T-helper 2 cell treated with Interferon-gamma antibody and Interleukin-4, amounts not matched to agents 100 ng/mL and 5 ng/mL, for 36 hours (primary cell): ENCODE data around the gene GALR3. TPM values are rescaled to one million over a fixed set of nuclear protein-coding genes. Genes with fewer than 3 reads are reported as not detected.
"Not testable (repeated sequence)": the region's sequence is repeated elsewhere in the genome, so short reads cannot be mapped to it uniquely, and the experiment has no call there.

ENCODE experiments used
- intact Hi-C: fragments of 100-400 bp; cut with micrococcal nuclease; formaldehyde crosslinking; loops from one replicate; pipeline ENCODE4 v1.15.1; 2023
- total RNA-seq: library from RNA; stranded (reverse); gene quantifications from 2 replicates; pipeline ENCODE4 v1.2.3, GENCODE V29; 2022

GALR3 gene
- total RNA-seq, result not detected in 2 replicates

DNA sequence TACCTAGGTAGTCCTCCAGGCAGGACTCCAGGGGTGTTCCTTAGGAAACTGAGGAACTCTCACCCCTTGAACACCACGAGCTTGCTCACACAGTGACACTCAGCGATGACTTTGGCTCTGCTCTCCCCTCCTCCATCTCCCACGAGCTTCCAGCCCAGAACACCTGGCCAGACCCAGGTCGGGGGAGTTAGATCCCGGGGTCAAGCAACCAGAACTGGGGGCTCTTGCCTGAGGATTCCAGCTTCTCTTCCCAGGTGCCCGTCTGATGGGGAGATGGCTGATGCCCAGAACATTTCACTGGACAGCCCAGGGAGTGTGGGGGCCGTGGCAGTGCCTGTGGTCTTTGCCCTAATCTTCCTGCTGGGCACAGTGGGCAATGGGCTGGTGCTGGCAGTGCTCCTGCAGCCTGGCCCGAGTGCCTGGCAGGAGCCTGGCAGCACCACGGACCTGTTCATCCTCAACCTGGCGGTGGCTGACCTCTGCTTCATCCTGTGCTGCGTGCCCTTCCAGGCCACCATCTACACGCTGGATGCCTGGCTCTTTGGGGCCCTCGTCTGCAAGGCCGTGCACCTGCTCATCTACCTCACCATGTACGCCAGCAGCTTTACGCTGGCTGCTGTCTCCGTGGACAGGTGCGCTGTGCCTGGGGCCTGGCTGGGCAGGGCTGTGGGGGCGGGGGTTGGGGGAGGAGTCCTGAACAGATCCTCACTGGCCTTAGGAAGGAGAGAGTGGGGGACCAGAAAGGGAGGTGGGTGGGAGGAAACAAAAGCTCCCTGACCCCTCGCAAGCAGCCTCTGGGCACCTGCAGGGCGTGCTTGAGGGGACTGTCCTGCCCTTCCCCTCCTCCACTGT lies at the start of gene GALR3:
Gene GALR3, plus strand, starts transcription at position 249 of the 852 bp plus-strand sequence. Its CDS starts 25 bp downstream, at position 274.
- intact Hi-C loops, result no loop called here

DNA sequence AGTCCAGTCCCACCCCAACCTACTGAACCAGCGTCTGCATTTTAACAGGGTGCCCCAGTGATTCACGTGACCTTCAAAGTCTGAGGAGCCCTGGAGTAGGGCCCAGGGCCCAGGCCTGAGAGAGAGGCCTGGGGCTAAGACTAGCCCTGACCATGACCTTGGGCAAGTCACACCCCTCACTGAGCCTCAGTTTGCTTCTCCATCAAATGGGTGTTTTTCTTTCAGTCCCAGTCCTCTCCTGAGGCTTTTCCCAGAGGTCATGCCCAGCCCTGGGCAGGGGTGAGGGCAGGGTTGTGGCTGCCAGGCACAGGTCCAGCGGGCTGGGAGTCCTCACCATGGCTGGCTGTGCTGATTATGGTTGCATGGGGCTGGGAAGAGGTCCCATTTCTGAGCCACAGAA lies 48.5 kb upstream of the GALR3 start:
- intact Hi-C loops, result no loop called here

DNA sequence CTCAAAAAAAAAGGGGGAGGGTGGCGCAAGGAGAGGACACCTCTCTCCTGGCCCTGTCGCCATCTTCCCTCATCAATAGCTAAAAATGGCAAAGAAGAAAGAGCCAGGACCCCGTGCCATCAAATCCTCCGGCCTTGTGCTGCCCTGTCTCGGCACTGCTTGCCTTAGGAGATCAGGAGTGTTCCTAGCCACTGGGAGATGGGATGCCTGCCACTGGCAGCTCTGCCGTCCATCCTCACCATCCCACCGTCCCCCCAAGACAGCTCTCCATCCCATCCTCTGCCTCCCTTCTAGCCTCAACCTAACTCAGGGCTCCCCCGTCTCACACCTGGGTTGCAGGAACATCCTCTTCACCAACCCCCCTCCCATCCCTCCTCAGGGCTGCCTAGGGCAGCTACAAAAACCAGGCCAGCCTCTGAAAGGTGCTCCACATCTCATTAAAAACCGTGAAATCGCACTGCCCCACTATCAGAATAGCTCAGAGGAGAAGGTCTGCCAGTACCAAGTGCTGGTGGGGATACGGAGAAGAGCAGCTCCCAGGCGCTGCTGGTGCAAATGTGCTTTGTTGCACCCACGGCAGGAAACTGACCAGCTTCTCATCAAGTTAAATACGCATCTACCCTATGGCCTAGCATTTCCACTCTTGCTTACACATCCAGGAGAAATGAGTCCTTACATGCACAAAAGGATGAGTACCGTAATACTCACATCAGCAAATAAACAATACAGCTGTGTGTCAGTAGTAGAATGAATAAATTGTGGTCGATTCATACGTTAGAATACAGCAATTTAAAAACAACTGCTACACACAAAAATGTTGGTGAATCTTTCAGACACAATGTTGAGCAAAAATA lies 47.2 kb upstream of the GALR3 start:
- intact Hi-C loops, result no loop called here

- intact Hi-C loops, result no loop called here
Observed at GRCh38 chr22:37776639-37777005, 46.6 kb upstream of the GALR3 start.

DNA sequence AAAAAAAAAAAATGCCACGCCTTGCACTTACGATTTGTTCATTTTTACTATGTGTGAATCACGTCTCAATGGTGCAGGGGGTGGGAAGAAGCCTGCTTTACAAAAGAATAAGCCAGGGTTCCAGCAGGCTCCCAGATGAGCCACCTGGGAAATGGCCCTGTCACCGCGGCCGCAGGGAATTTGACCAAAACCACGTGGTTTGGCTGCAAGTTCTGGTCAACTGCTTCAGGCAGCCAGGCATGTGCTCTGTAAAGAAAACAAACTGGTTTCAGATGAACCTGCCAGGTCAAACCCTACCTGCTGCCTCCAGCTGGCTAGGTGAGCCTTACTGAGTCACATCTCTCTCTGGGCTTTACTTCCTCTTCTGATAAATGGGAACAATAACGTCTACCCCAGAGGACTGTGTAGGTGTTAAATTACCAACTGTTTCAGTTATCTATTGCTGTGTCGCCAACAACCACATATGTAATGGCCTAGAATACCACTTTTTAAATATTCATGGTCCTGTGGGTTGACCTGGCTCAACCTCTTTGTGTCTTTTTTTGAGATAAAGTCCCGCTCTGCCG lies 46.0 kb upstream of the GALR3 start:
- intact Hi-C loops, result no loop called here

DNA sequence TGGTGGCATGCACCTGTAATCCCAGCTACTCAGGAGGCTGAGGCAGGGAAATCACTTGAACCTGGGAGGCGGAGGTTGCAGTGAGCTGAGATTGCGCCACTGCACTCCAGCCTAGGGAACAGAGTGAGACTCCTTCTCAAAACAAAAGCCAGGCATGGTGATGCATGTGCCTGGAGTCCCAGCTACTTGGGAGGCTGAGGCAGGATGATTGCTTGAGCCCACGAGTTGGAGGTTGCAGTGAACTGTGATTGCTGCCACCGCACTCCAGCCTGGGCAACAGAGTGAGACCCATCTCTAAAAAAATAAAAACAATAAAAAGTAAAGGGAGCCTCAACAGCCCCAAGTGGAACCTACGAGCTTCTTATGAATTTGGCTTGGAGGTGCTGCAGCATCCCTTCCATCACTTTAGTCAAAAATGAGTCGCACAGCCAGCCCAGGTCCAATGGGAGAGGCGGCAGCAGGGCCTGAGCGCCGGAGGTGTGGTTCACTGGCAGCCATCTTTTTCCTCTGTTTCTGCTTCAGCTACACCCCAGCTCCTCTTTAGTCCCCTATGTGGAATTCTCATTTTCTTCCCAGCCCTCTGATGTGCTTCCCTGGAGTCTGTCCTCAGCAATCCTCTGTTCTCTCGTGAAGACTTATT lies 44.7 kb upstream of the GALR3 start:
- intact Hi-C loops, result no loop called here

DNA sequence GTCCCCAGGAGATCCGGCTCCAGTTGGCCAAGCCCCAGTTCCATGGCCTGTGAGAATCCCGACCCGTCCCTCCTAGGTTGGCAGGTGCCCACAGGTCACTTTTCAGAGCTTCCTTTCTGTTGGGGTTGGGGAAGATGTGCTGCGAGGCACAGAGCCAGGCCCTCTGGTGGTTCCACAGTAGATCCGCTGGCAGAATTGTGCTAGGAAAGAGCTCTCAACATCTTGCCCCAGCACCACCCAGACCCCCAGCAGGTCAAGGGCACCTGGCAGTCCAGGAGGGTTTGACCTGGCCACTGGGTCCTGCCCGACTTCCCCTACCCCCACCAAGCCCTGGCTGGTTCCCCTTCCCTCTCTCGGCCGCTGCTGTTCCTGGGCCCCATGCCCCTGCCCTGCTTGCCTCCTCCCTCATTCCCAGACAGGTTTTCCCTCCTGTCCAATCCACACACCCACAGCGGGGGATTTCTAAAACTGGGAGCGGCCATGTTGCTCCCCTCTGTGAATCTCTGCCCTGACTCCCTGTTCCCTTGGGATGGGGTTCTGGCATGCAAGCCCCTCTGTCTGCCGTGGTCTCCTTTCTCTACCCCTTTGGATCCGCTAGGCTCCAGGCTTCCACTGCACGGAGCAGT lies 41.6 kb upstream of the GALR3 start:
- intact Hi-C loops, result no loop called here

GRCh38 chr22:37782340-37783168 lies 40.6 kb upstream of the GALR3 start:
- intact Hi-C loops, result no loop called here

DNA sequence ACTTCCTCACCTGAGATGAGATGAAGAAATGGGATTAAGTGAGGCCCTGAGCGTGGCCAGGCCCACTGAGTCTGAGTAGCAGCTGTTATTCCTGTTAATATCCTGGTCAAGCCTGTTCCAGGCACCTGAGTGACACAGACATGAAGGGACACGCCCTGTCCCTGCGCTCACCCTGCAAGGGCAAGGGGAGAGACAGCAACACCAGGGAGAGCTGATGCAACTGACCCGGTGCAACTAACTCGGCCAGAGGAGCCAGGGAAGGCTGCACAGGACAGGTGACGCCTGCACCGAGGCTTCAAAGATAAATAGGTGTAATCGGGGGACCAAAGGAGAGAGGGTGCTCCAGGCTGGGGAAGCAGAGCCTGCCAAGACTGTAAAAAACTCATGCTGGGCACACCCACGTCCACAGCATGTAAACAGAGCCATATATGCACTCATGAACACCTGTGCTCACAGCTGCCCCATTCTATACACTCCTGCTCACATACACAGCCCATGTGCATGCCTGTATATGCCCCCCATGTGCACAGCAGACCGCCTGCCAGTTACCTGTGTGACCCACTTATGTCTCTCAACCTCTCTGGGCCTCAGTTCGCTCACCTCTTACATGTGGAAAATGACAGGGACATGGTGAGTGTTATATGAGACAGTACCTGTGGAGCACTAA lies 38.2 kb upstream of the GALR3 start:
- intact Hi-C loops, result no loop called here

DNA sequence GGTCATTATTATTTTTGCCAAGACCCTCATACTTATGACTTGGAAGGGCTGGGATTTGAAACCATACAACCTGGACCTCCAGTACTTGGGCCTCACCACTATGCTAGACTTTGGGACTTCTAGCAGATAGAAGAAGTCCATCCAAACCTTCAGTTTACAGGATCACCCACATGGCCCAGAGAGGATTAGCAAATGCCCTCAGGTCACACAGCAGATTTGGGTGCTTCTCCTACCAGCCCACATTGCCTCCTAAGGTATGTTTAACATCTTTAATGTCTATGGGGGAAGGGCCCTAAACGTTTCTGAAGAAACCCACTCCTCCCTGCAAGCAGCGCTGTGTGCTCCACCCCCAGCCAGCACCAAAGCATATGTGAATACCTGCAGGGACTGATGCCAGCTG lies 32.9 kb upstream of the GALR3 start:
- intact Hi-C loops, result no loop called here

DNA sequence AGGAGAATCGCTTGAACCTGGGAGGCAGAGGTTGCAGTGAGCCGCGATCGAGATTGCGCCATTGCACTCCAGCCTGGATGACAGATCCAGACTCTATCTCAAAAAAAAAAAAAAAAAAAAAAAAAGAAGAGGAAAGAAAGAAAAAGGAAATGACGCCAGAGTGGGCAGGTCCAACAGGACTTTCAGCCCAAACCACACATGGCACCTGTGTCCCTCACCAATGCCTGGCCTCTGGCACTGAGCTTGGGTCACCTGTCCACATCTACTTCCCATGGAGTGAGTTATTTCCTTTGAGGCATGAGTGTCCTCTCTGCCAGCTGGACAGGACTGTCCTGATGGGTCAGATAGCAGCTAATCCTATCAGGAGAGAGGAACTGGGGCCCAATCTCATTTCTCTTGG lies 30.7 kb upstream of the GALR3 start:
- intact Hi-C loops, result no loop called here

- intact Hi-C loops, result no loop called here
Observed at GRCh38 chr22:37794376-37794775, 28.8 kb upstream of the GALR3 start.

DNA sequence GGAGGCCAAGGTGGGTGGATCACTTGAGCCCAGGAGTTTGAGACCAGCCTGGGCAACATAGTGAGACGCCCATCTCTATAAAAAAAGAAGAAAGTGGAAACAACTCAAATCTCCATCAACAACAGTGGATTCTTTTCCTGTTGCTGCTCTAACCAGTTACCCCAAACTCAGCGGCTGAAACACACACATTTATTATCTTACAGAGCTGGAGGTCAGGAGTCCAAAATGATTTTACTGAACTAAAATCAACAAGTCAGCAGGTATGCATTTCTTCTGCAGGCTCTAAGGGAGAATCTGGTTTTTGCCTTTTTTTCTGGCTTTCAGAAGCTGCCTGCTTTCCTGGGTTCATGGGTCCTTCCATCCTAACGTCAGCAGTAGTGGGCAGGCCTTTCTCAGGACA lies 27.1 kb upstream of the GALR3 start:
- intact Hi-C loops, result no loop called here

DNA sequence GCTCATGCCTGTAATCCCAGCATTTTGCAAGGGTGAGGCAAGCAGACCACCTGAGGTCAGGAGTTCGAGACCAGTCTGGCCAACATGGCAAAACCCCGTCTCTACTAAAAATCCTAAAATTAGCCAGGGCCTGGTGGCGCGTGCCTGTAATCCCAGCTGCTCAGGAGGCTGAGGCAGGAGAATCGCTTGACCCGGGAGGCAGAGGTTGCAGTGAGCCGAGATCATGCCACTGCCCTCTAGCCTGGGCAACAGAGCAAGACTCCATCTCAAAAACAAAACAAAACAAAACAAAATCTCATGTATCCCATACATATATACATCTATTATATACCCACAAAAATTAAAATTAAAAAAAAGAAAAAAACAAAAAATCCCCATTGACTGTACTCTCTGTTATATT lies 25.9 kb upstream of the GALR3 start:
- intact Hi-C loops, result not testable (repeated sequence)

DNA sequence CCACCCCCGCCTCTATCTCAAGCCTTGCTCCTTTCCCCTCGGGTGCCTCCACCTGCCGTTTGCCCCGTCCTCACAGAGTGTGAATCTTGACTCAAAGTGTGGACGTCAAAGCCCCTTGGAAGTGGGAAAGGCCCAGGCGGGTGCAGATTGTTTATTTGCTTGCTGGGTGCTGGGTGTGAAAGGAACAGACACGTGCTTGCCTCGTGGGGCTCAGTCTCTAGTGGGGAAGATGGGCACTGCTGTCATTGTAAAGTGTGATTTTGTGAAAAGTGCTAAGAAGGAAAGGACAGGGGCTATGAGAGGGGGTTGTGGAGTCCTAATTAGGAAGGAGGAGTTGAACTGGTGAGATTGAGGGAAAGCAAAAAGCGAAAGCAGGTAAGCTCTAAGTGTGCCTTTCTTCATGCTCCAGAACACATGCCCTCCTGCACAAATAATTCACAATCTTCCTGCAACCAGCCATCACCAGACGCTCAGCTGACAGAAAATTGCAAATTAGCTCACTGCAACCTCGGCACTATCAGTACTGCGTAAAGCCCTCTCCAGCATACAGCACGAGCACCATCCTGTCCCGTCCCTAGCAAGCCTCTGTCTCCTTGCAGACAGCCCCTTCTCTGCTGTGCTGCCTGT lies 25.2 kb upstream of the GALR3 start:
- intact Hi-C loops, result no loop called here

GRCh38 chr22:37799979-37800378 lies 23.2 kb upstream of the GALR3 start:
- intact Hi-C loops, result loop anchor here (10.0 kb wide), 1 partner anchor 165 kb away; the partner anchor contains the start of gene SH3BP1

GRCh38 chr22:37801946-37802309 lies 21.3 kb upstream of the GALR3 start:
- intact Hi-C loops, result loop anchor here (10.0 kb wide), 1 partner anchor 167 kb away; the partner anchor contains the start of gene SH3BP1

GRCh38 chr22:37802310-37803194 lies 20.6 kb upstream of the GALR3 start:
- intact Hi-C loops, result loop anchor here (10.0 kb wide), 1 partner anchor 168 kb away; the partner anchor contains the start of gene SH3BP1
